Loucy (cell line): ENCODE results near the gene SORBS1.

Experiments used
- CTCF ChIP-seq: fragments of 200-600 bp; sonication (generic); conservative IDR thresholded peaks from 2 replicates; pipeline ENCODE4 v1.5.1; 2014; ENCODE audit warnings: mild to moderate bottlenecking, antibody characterized with exemption, low read length
- EZH2phosphoT487 ChIP-seq: fragments of 200-600 bp; IDR thresholded peaks from 2 replicates; pipeline ENCODE4 v1.6.1; 2018; ENCODE audit warnings: antibody characterized with exemption, mild to moderate bottlenecking, moderate library complexity, borderline replicate concordance

GRCh38 chr10:95300022-95300539 lies 261.1 kb downstream of the SORBS1 start:
- TF ChIP-seq CTCF (no peak), EZH2phosphoT487 (no peak)
